Loucy (cell line): ENCODE measurements around the gene GRPEL2.

ENCODE experiments used
- H2AFZ ChIP-seq: fragments of 200-600 bp; sonication (generic); 2 replicates; pipeline ENCODE4 v1.6.0; 2016; ENCODE audit warnings: antibody characterized with exemption, mild to moderate bottlenecking, low read length, moderate library complexity
- H3F3A ChIP-seq: fragments of 200-600 bp; 2 replicates; pipeline ENCODE4 v1.6.0; 2016; ENCODE audit warnings: antibody characterized with exemption, low read depth, mild to moderate bottlenecking
- H3K27me3 ChIP-seq: fragments of 200-600 bp; sonication (generic); 2 replicates; pipeline ENCODE4 v1.6.1; 2014; ENCODE audit warnings: low read length, mild to moderate bottlenecking; ENCODE audit not compliant: insufficient read depth, poor library complexity, severe bottlenecking
- H3K36me3 ChIP-seq: fragments of 200-600 bp; sonication (generic); 2 replicates; pipeline ENCODE4 v1.6.1; 2016; ENCODE audit warnings: low read length; ENCODE audit not compliant: insufficient read depth
- H3K4me1 ChIP-seq: fragments of 200-600 bp; sonication (generic); 2 replicates; pipeline ENCODE4 v1.5.1; 2014; ENCODE audit warnings: low read length, mild to moderate bottlenecking; ENCODE audit not compliant: insufficient read depth, poor library complexity, severe bottlenecking
- H3K4me2 ChIP-seq: fragments of 200-600 bp; sonication (generic); 2 replicates; pipeline ENCODE4 v1.6.0; 2014; ENCODE audit warnings: antibody characterized with exemption, low read length, low read depth, mild to moderate bottlenecking; ENCODE audit not compliant: poor library complexity, severe bottlenecking
- H3K4me3 ChIP-seq: fragments of 200-600 bp; sonication (generic); 2 replicates; pipeline ENCODE4 v1.5.1; 2014; ENCODE audit warnings: low read length, mild to moderate bottlenecking, mixed read lengths; ENCODE audit not compliant: poor library complexity, severe bottlenecking
- H3K79me2 ChIP-seq: fragments of 200-600 bp; sonication (generic); 2 replicates; pipeline ENCODE4 v1.6.1; 2014; ENCODE audit warnings: low read length; ENCODE audit not compliant: insufficient read depth
- H3K9ac ChIP-seq: fragments of 200-600 bp; sonication (generic); 2 replicates; pipeline ENCODE4 v1.6.0; 2014; ENCODE audit warnings: mild to moderate bottlenecking, low read depth, low read length, moderate library complexity; ENCODE audit not compliant: poor library complexity, severe bottlenecking
- H3K9me2 ChIP-seq: fragments of 200-600 bp; sonication (generic); replicated peaks from 2 replicates; pipeline ENCODE4 v1.6.1; 2016; ENCODE audit warnings: low read depth, low read length, mixed read lengths
- H3K9me3 ChIP-seq: fragments of 200-600 bp; sonication (generic); 2 replicates; pipeline ENCODE4 v1.6.1; 2014; ENCODE audit warnings: mild to moderate bottlenecking, antibody characterized with exemption, low read length, low read depth; ENCODE audit not compliant: insufficient read depth
- H4K20me1 ChIP-seq: fragments of 200-600 bp; sonication (generic); 2 replicates; pipeline ENCODE4 v1.6.0; 2014; ENCODE audit warnings: antibody characterized with exemption, low read length, mild to moderate bottlenecking; ENCODE audit not compliant: insufficient read depth, poor library complexity, severe bottlenecking
- CTCF ChIP-seq: fragments of 200-600 bp; sonication (generic); conservative IDR thresholded peaks from 2 replicates; pipeline ENCODE4 v1.5.1; 2014; ENCODE audit warnings: mild to moderate bottlenecking, antibody characterized with exemption, low read length
- EZH2phosphoT487 ChIP-seq: fragments of 200-600 bp; IDR thresholded peaks from 2 replicates; pipeline ENCODE4 v1.6.1; 2018; ENCODE audit warnings: antibody characterized with exemption, mild to moderate bottlenecking, moderate library complexity, borderline replicate concordance

The GRPEL2 gene

GRCh38 chr5:149298842-149299404 lies 46.4 kb upstream of the GRPEL2 start:
- TF ChIP-seq EZH2phosphoT487 (no peak), CTCF (no peak)
- Histone ChIP-seq H3K9ac (no peak overlapping the region), H3K27me3 (no peaks in the 10 kb centered on the region), H3F3A (no peaks in the 10 kb centered on the region), H3K36me3 (no peaks in the 10 kb centered on the region), H3K79me2 (no peaks in the 10 kb centered on the region), H3K9me3 (no peaks in the 10 kb centered on the region), H3K4me2 (peak overlapping the region; percentile 2), H3K4me3 (no peak overlapping the region), H2AFZ (no peak overlapping the region), H4K20me1 (no peaks in the 10 kb centered on the region), H3K4me1 (peaks cover 26% of the 10 kb centered on the region), H3K9me2 (no peaks in the 10 kb centered on the region)

GRCh38 chr5:149299451-149300054 lies 45.7 kb upstream of the GRPEL2 start:
- Histone ChIP-seq H3F3A (no peaks in the 10 kb centered on the region), H3K9me3 (no peaks in the 10 kb centered on the region), H3K9ac (no peak overlapping the region), H3K4me1 (peaks cover 25% of the 10 kb centered on the region), H4K20me1 (no peaks in the 10 kb centered on the region), H3K9me2 (no peaks in the 10 kb centered on the region), H3K27me3 (no peaks in the 10 kb centered on the region), H3K4me2 (no peak overlapping the region), H2AFZ (no peak overlapping the region), H3K36me3 (no peaks in the 10 kb centered on the region), H3K4me3 (no peak overlapping the region), H3K79me2 (no peaks in the 10 kb centered on the region)
- no peak for TF ChIP-seq EZH2phosphoT487
- TF ChIP-seq CTCF = no peak

- Histone ChIP-seq H3K79me2 (no peaks in the 10 kb centered on the region), H3K9ac (no peak overlapping the region), H3K36me3 (no peaks in the 10 kb centered on the region), H3K4me3 (no peak overlapping the region), H3K27me3 (no peaks in the 10 kb centered on the region), H2AFZ (no peak overlapping the region), H3K9me3 (no peaks in the 10 kb centered on the region), H3K9me2 (no peaks in the 10 kb centered on the region), H3F3A (no peaks in the 10 kb centered on the region), H3K4me2 (no peak overlapping the region), H3K4me1 (peaks cover 16% of the 10 kb centered on the region), H4K20me1 (no peaks in the 10 kb centered on the region)
- TF ChIP-seq CTCF (no peak), EZH2phosphoT487 (no peak)
Measured at GRCh38 chr5:149300441-149300840, 44.9 kb upstream of the GRPEL2 start.
